Mesenchymal stem cell (in vitro differentiated cells and primary cell): ENCODE measurements around the gene SLC38A4.

Source experiments
- DNase-seq: peaks from one replicate; pipeline ENCODE4 v3.0.0-alpha.2; 2013
- H2AFZ ChIP-seq: one replicate; pipeline ENCODE4 v1.6.1; 2013; ENCODE audit warnings: low read depth, mild to moderate bottlenecking, control low read depth, inconsistent platforms, low read length, moderate library complexity
- H2AK5ac ChIP-seq: 2 replicates; pipeline ENCODE4 v1.6.1; 2013; ENCODE audit warnings: low read length, moderate library complexity, mild to moderate bottlenecking, inconsistent platforms; ENCODE audit not compliant: severe bottlenecking
- H2BK120ac ChIP-seq: one replicate; pipeline ENCODE4 v1.6.1; 2013; ENCODE audit warnings: low read depth, mild to moderate bottlenecking, inconsistent platforms, low read length, moderate library complexity
- H2BK12ac ChIP-seq, 2 experiments: one replicate each; pipeline ENCODE4 v1.6.1; 2013; ENCODE audit warnings: inconsistent platforms in 2 of 2, low read length in 2 of 2, mild to moderate bottlenecking in 2 of 2, moderate library complexity in 2 of 2, control low read depth in 1 of 2
- H2BK15ac ChIP-seq: one replicate; pipeline ENCODE4 v1.6.1; 2013; ENCODE audit warnings: mild to moderate bottlenecking, low read depth, inconsistent platforms; ENCODE audit not compliant: poor library complexity, severe bottlenecking
- H2BK5ac ChIP-seq: 2 replicates; pipeline ENCODE4 v1.6.1; 2013; ENCODE audit warnings: low read depth, mild to moderate bottlenecking, low read length, control low read depth, inconsistent platforms; ENCODE audit not compliant: poor library complexity, severe bottlenecking
- H3K14ac ChIP-seq, 2 experiments: one replicate each; pipeline ENCODE4 v1.6.1; 2013; ENCODE audit warnings: inconsistent platforms in 2 of 2, low read length in 2 of 2, control low read depth in 1 of 2, mild to moderate bottlenecking in 1 of 2, moderate library complexity in 1 of 2
- H3K18ac ChIP-seq, 2 experiments: one replicate each; pipeline ENCODE4 v1.6.1; 2013; ENCODE audit warnings: inconsistent platforms in 2 of 2, low read length in 2 of 2, control low read depth in 1 of 2, low read depth in 1 of 2, mild to moderate bottlenecking in 1 of 2
- H3K23ac ChIP-seq, 2 experiments: one replicate each; pipeline ENCODE4 v1.6.1; 2013; ENCODE audit warnings: inconsistent platforms in 2 of 2, low read length in 2 of 2, mild to moderate bottlenecking in 2 of 2, moderate library complexity in 2 of 2, control low read depth in 1 of 2
- H3K27ac ChIP-seq: 2 replicates; pipeline ENCODE4 v1.5.1; 2013; ENCODE audit warnings: mild to moderate bottlenecking, moderate library complexity, low read length, control low read depth, inconsistent platforms; ENCODE audit not compliant: poor library complexity, severe bottlenecking
- H3K27me3 ChIP-seq, 2 experiments: 2 replicates each; pipeline versions ENCODE4 v1.6.1 to v1.7.0; 2013; ENCODE audit warnings: low read length in 2 of 2, mild to moderate bottlenecking in 2 of 2, moderate library complexity in 2 of 2, control low read depth in 1 of 2, inconsistent platforms in 1 of 2; ENCODE audit not compliant: control insufficient read depth in 1 of 2, insufficient read depth in 1 of 2
- H3K36me3 ChIP-seq, 2 experiments: 2 replicates each; pipeline versions ENCODE4 v1.6.1 to v1.7.0; 2013; ENCODE audit warnings: low read length in 2 of 2, control low read depth in 1 of 2, inconsistent platforms in 1 of 2, low read depth in 1 of 2, mild to moderate bottlenecking in 1 of 2; ENCODE audit not compliant: insufficient read depth in 2 of 2, control insufficient read depth in 1 of 2
- H3K4ac ChIP-seq, 2 experiments: one replicate each; pipeline ENCODE4 v1.6.1; 2013; ENCODE audit warnings: inconsistent platforms in 2 of 2, low read length in 2 of 2, mild to moderate bottlenecking in 2 of 2, moderate library complexity in 2 of 2, control low read depth in 1 of 2, low read depth in 1 of 2
- H3K4me1 ChIP-seq: 2 replicates; pipeline ENCODE4 v1.6.1; 2013; ENCODE audit warnings: low read depth, low read length, control low read depth; ENCODE audit not compliant: control insufficient read depth, insufficient read depth
- H3K4me2 ChIP-seq: 2 replicates; pipeline ENCODE4 v1.6.1; 2013; ENCODE audit warnings: low read length, mild to moderate bottlenecking, inconsistent platforms; ENCODE audit not compliant: poor library complexity, severe bottlenecking
- H3K4me3 ChIP-seq, 2 experiments: 2 replicates each; pipeline versions ENCODE4 v1.5.1 to v1.7.0; 2013; ENCODE audit warnings: low read length in 2 of 2, mild to moderate bottlenecking in 2 of 2, control low read depth in 1 of 2, low read depth in 1 of 2; ENCODE audit not compliant: insufficient read depth in 1 of 2
- H3K79me1 ChIP-seq: replicated peaks from 2 replicates; pipeline ENCODE4 v1.6.1; 2013; ENCODE audit warnings: mild to moderate bottlenecking, control low read depth, low read length, inconsistent platforms; ENCODE audit not compliant: poor library complexity, severe bottlenecking
- H3K9ac ChIP-seq: 2 replicates; pipeline ENCODE4 v1.7.0; 2013; ENCODE audit warnings: mild to moderate bottlenecking, low read length, moderate library complexity
- H3K9me3 ChIP-seq: 2 replicates; pipeline ENCODE4 v1.7.0; 2013; ENCODE audit warnings: mild to moderate bottlenecking, low read length; ENCODE audit not compliant: control insufficient read depth
- H4K8ac ChIP-seq: one replicate; pipeline ENCODE4 v1.6.1; 2013; ENCODE audit warnings: inconsistent platforms, mild to moderate bottlenecking, low read length, moderate library complexity
- H4K91ac ChIP-seq: one replicate; pipeline ENCODE4 v1.6.1; 2013; ENCODE audit warnings: mild to moderate bottlenecking, low read length, inconsistent platforms
- WGBS: methylation state at CpG from one replicate; pipeline ENCODE4 v1.1.7; 2013; ENCODE audit warnings: mixed read lengths; 5-methylcytosine and 5-hydroxymethylcytosine counted together

Gene SLC38A4

DNA sequence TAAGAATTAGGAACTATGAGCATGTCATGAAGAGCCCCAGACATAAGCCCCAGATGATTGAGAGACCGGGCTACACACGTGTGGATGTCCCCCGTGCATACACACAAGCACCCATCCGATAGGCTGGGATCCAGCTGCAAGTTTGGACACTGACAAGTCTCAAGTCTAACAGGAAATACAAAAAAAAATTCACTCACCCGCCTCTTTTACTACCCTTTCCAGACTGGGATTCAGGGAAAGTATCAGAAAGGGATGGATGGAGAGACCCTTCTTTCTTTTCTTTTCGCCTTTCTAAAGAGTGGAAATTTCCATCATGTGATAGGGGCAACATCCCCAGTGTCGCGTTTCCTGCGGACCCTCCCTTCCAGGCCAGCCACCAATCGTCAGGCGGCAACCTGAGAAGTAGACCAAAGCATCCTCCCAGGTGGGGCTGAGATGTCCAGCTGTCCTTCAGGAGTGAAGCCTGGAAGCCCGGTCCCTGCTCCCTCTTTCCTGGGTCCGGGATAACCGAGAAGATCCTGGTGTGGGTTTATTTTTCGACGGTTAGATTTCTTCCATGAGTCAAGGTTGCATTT is 6.4 kb upstream of the SLC38A4 start:
- WGBS, result 52% methylated on average over 16 of the region's 16 CpGs
- Histone ChIP-seq H3K79me1 (no peaks in the 10 kb centered on the region), H3K14ac (no peak overlapping the region), H3K4me3 (peak overlapping the region in 1 of 2 experiments; percentile 74), H3K23ac (no peak overlapping the region), H4K91ac (no peak overlapping the region), H3K9ac (no peak overlapping the region), H2BK12ac (no peak overlapping the region), H3K18ac (no peak overlapping the region), H3K4ac (no peak overlapping the region), H3K4me1 (peaks cover 13% of the 10 kb centered on the region), H3K9me3 (no peaks in the 10 kb centered on the region), H2AK5ac (no peak overlapping the region), H3K27ac (no peak overlapping the region), H3K27me3 (peaks cover 15 to 49% of the 10 kb centered on the region in 2 experiments), H2AFZ (no peak overlapping the region), H3K4me2 (no peak overlapping the region), H2BK15ac (no peak overlapping the region), H3K36me3 (no peaks in the 10 kb centered on the region), H2BK5ac (no peak overlapping the region), H4K8ac (no peak overlapping the region), H2BK120ac (no peak overlapping the region)
- DNase-seq, result no peak

DNA sequence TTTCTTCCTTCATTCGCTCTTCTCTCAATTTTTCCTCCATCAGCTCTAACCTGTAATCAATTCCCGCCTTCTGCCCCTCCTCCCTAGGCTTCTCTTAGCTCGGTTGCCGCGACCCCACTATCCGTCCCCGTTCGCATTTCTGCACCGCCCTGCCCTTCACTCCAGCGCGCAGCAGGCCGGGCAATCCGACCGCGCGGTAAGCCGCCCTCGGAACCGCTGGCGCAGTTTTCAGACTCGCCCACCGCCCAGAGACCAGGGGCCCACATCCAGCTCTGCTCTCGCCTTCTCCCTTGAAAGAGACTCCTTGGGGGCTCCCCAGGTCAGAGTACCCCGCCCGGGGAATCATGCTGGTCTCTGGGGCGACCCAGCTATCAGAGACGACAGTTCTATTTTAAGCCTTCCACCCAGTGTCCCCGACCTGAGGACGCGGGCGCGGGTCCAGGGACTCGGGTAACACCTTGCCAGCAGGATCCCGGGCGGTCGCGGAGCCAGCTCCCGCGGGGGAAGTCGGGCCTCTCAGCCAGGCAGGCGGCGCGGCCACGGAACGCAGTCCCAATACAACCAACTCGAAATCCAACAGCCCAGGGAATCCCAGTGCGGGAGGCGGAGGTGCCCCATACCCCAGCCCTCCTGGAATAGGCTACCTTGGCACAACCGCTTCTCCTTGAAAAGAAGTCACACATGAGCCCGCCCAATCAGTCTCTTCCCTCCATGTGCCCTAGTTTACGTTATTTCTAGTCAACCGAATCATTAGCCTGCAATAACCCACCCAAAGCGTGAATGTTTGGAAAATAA is 5.7 kb upstream of the SLC38A4 start:
- Histone ChIP-seq H3K4me3 (peak overlapping the region; percentile 43 to 74), H3K79me1 (no peaks in the 10 kb centered on the region), H3K4me2 (peak overlapping the region; percentile 99), H2AK5ac (no peak overlapping the region), H3K4me1 (peaks cover 13% of the 10 kb centered on the region), H2BK12ac (no peak overlapping the region), H2BK120ac (no peak overlapping the region), H3K27me3 (peaks cover 15 to 49% of the 10 kb centered on the region in 2 experiments), H2BK15ac (no peak overlapping the region), H3K23ac (no peak overlapping the region), H3K36me3 (no peaks in the 10 kb centered on the region), H3K14ac (peak overlapping the region in 1 of 2 experiments; percentile 68), H3K18ac (peak overlapping the region in 1 of 2 experiments; percentile 21), H2AFZ (no peak overlapping the region), H4K8ac (no peak overlapping the region), H4K91ac (no peak overlapping the region), H2BK5ac (no peak overlapping the region), H3K9ac (peak overlapping the region; percentile 37), H3K4ac (no peak overlapping the region), H3K9me3 (no peaks in the 10 kb centered on the region), H3K27ac (no peak overlapping the region)
- WGBS, result 1% methylated on average over 49 of the region's 53 CpGs
- DNase-seq, result peak; percentile 27

DNA sequence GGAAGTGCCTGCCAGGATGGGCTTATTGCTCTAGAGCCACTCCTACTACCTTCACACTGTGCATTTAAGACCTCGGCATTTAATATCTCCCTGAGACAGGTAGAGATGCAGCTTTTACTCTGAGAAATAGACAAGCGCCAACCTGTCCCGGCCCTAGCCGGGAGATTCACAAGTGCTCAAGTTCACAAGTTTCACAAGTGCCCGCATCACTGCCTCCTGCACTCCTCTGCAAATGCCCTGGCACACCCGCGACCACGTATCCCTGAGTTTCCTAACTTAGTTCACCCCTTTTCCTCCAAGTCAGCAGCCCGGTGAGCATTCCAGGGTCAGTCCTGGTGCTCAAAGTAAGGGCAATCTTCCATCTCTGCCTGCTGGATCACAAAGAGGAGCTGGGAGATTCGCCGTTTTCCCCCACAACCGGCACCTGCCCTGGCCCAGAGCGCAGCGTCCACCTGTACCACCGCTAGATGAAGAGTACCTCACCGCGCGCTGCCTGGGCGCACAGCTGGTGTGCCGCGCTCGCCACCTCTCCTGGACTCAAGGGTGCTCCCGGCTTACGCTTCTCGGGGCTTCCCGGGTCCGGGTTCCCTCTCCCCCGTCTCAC is 5.0 kb upstream of the SLC38A4 start:
- H3K4me2 ChIP-seq, result peak overlapping the region; percentile 99
- no peak overlapping the region for H2AK5ac ChIP-seq
- no peak overlapping the region for H2AFZ ChIP-seq
- no peak overlapping the region for H2BK15ac ChIP-seq
- peak overlapping the region; percentile 37 for H3K9ac ChIP-seq
- no peak overlapping the region for H2BK5ac ChIP-seq
- no peak overlapping the region for H3K18ac ChIP-seq
- no peaks in the 10 kb centered on the region for H3K79me1 ChIP-seq
- H3K27ac ChIP-seq, result no peak overlapping the region
- no peaks in the 10 kb centered on the region for H3K36me3 ChIP-seq
- peak overlapping the region in 1 of 2 experiments; percentile 32 for H3K23ac ChIP-seq
- peaks cover 14% of the 10 kb centered on the region for H3K4me1 ChIP-seq
- peak; percentile 29 for DNase-seq
- peak overlapping the region; percentile 31 to 74 for H3K4me3 ChIP-seq
- no peak overlapping the region for H2BK12ac ChIP-seq
- H3K9me3 ChIP-seq, result no peaks in the 10 kb centered on the region
- no peak overlapping the region for H3K4ac ChIP-seq
- no peak overlapping the region for H4K91ac ChIP-seq
- no peak overlapping the region for H2BK120ac ChIP-seq
- 10% methylated on average over 28 of the region's 28 CpGs for WGBS
- peaks cover 15 to 49% of the 10 kb centered on the region in 2 experiments for H3K27me3 ChIP-seq
- H3K14ac ChIP-seq, result no peak overlapping the region
- no peak overlapping the region for H4K8ac ChIP-seq

DNA sequence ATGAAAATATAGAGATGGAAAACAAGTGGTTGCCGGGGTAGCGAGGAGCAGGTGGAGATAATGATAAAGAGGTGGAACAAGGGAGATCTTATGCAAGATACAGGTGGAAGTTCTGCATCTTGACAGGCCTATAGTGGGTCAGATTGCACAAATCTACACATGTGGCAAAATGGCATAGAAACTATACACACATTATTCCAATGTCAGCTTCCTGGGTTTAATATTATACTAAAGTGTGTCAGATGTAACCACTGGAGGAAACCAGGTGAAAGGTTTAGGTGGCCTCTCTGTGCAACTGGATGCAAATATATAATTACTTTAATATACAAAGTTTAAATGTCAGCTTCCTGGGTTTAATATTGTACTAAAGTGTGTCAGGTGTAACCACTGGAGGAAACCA is 1.1 kb downstream of the SLC38A4 start:
- 100% methylated on average over 2 of the region's 2 CpGs for WGBS
- H4K91ac ChIP-seq, result no peak overlapping the region

More for the DNA sequence above, 1.1 kb downstream of the SLC38A4 start:
- H2AFZ ChIP-seq, result no peak overlapping the region
- peaks cover 0 to 12% of the 10 kb centered on the region in 2 experiments for H3K27me3 ChIP-seq
- H3K4ac ChIP-seq, result no peak overlapping the region
- H3K23ac ChIP-seq, result no peak overlapping the region
- H3K27ac ChIP-seq, result no peak overlapping the region
- H3K4me2 ChIP-seq, result no peak overlapping the region
- H2AK5ac ChIP-seq, result no peak overlapping the region
- no peak for DNase-seq
- no peak overlapping the region for H2BK12ac ChIP-seq
- no peak overlapping the region for H2BK120ac ChIP-seq
- H3K79me1 ChIP-seq, result no peaks in the 10 kb centered on the region
- H3K4me1 ChIP-seq, result peaks cover 3% of the 10 kb centered on the region
- H3K18ac ChIP-seq, result no peak overlapping the region
- no peak overlapping the region for H2BK5ac ChIP-seq
- no peak overlapping the region for H4K8ac ChIP-seq
- no peaks in the 10 kb centered on the region for H3K36me3 ChIP-seq
- no peak overlapping the region for H2BK15ac ChIP-seq
- H3K9me3 ChIP-seq, result no peaks in the 10 kb centered on the region
- no peak overlapping the region for H3K9ac ChIP-seq
- no peak overlapping the region for H3K14ac ChIP-seq
- no peak overlapping the region for H3K4me3 ChIP-seq
